Measurements from ENCODE around the gene DRICH1.
"Not testable (repeated sequence)": the region's sequence is repeated elsewhere in the genome, so short reads cannot be mapped to it uniquely, and the experiment has no call there.

The DRICH1 gene, protein sequence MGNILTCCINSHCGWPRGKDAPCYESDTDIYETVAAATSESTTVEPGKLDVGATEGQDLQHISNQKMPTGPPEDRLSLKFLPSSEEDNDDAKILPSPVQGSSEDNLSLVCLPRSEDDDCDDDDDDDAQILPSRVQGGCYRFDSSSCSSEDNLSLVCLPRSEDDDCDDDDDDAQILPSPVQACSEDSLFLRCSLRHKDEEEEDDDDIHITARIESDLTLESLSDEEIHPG

GRCh38 chr22:23632178-23632577, at the start of gene DRICH1:
Gene DRICH1 (minus strand): TSS chr22:23632321. CDS start chr22:23632023, 298 bp downstream.
- no peak for TF ChIP-seq CTCF (IDR thresholded peaks at IDR 0.05; ENCODE audit: insufficient read depth, low read depth, low read length, missing control alignments)
- no peak for DNase-seq (ENCODE audit: low read depth)
- H3K4me3 ChIP-seq (ENCODE audit: low read length) = no peak within 1 kb of the TSS

GRCh38 chr22:23681026-23681809, 49.1 kb upstream of the DRICH1 start:
- no peak overlapping the region for H3K4me3 ChIP-seq (ENCODE audit: low read length)
- no peak for DNase-seq (ENCODE audit: low read depth)
- no peak for TF ChIP-seq CTCF (IDR thresholded peaks at IDR 0.05; ENCODE audit: insufficient read depth, low read depth, low read length, missing control alignments)

- no peak for DNase-seq (ENCODE audit: low read depth)
- TF ChIP-seq CTCF (IDR thresholded peaks at IDR 0.05; ENCODE audit: insufficient read depth, low read depth, low read length, missing control alignments) = no peak
- H3K4me3 ChIP-seq (ENCODE audit: low read length) = no peak overlapping the region
These were observed 46.0 kb upstream of the DRICH1 start for GRCh38 chr22:23678133-23678532.

DNA sequence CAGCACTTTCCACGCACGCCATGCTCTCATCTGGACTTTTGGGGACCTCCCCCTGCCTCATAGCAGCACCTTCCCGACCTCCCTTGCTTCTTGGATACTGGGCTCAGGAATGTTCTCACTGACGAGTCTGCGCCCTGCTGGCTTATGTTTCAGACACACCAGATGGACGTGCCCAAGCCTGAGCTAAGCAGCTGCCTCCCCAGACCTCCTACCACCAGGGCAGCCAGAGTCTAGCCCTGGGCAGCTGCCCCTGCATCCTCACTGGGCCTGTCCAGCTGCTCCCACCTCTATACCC, 45.5 kb upstream of the DRICH1 start:
- no peak overlapping the region for H3K4me3 ChIP-seq (ENCODE audit: low read length)
- no peak for DNase-seq (ENCODE audit: low read depth)
- TF ChIP-seq CTCF (IDR thresholded peaks at IDR 0.05; ENCODE audit: insufficient read depth, low read depth, low read length, missing control alignments) = no peak

DNA sequence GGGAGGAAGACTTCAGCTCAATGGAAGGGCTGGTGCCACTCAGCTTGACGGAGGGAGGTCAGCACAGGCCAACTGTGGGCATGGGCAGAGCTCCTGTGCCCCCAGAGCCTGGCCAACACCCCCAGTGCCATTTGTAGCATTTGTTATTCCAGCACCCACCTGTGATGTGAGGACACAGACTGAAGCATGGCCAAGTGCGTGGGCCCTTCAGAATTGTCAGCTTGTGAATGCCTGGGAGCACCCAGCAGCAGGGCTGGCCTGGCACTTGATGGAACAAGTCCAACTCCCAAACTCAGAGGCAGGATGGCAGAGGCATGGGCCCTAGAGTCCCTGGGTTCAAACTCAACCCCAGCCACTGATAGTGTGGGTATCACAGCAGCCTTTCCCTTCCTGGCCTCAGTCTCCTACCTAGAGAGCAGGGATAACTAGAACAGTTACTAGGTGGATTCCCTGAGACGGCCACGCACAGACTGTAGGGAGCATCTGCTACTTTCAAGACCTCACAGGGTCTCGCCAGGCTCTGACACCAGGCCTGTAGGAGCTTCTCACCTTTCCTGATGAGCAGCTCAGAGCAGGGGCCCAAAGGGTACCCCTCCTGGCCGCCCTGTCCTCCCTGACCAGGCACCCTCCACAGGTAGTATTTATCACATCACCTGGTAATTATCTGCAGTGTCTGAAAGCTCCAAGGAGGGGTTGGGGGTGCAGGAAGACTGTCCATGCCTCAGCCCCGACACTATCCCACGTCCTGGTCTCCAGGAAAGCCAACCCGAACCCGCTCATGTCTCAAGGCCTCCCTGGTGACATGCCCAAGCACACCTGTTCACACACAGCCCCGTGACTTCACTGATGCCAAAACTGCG, 45.0 kb upstream of the DRICH1 start:
- not testable (repeated sequence) for H3K4me3 ChIP-seq (ENCODE audit: low read length); DNase-seq (ENCODE audit: low read depth)

- no peak for TF ChIP-seq CTCF (IDR thresholded peaks at IDR 0.05; ENCODE audit: insufficient read depth, low read depth, low read length, missing control alignments)
- DNase-seq (ENCODE audit: low read depth) = no peak
- no peak overlapping the region for H3K4me3 ChIP-seq (ENCODE audit: low read length)
These were observed 43.6 kb upstream of the DRICH1 start for GRCh38 chr22:23675502-23676415.

DNA sequence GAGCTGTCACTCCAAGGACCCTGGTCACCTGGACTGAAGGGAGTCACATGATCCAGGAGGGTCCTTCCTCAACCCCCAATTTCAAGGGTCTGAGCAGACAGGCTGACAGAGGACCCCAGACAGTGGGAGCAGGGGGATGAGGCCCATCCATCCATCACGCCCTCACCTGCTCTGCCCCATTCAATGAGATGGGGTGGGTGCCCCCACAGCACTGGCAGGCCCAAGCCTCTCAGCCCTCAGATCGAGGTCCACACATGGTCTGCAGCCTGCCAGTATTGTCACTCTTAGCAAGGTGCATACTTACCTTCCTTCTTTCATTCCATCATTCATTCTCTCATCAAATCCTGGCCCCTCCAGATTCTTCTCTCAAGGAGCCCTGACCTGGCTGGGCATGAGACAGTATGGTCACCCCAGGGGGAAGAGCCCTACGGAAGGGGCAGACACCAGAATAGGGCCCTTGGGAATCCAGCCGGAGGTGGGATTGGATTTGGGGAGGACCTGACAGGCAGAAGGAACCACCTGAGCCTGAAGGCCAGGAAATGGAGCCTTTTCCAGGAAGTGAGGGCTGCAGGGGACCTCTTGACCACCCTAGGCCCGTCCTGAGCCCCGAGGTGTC, 42.9 kb upstream of the DRICH1 start:
- not testable (repeated sequence) for H3K4me3 ChIP-seq (ENCODE audit: low read length); DNase-seq (ENCODE audit: low read depth)

Data from epithelial cell of esophagus (primary cell).